ENCODE results near the gene LRP4.

Gene LRP4

GRCh38 chr11:46835897-46836296, 82.5 kb downstream of the LRP4 start:
- DNase-seq (ENCODE audit: low spot score): no peak
- no peak for TF ChIP-seq CTCF (IDR thresholded peaks at IDR 0.05; ENCODE audit: extremely low read depth, missing control alignments)

- no peak for DNase-seq (ENCODE audit: low spot score)
- no peak for TF ChIP-seq CTCF (IDR thresholded peaks at IDR 0.05; ENCODE audit: extremely low read depth, missing control alignments)
Observed at GRCh38 chr11:46834821-46835220, 83.5 kb downstream of the LRP4 start.

GRCh38 chr11:46832511-46833214, 85.7 kb downstream of the LRP4 start:
- TF ChIP-seq CTCF (IDR thresholded peaks at IDR 0.05; ENCODE audit: extremely low read depth, missing control alignments): no peak
- DNase-seq (ENCODE audit: low spot score): no peak

- no peak for DNase-seq (ENCODE audit: low spot score)
- no peak for TF ChIP-seq CTCF (IDR thresholded peaks at IDR 0.05; ENCODE audit: extremely low read depth, missing control alignments)
Observed at GRCh38 chr11:46827995-46828394, 90.4 kb downstream of the LRP4 start.

- no peak for TF ChIP-seq CTCF (IDR thresholded peaks at IDR 0.05; ENCODE audit: extremely low read depth, missing control alignments)
- DNase-seq (ENCODE audit: low spot score): peak; percentile 75
Observed at GRCh38 chr11:46826310-46827044, 91.9 kb downstream of the LRP4 start.

- TF ChIP-seq CTCF (IDR thresholded peaks at IDR 0.05; ENCODE audit: extremely low read depth, missing control alignments): peak; percentile 10
- DNase-seq (ENCODE audit: low spot score): no peak
Observed at GRCh38 chr11:46808799-46809431, 109.4 kb downstream of the LRP4 start.

Measured in GM20000 (cell line).